Endodermal cell (in vitro differentiated cells): Measurements from ENCODE around the gene METTL24. TPM values are rescaled to one million over a fixed set of nuclear protein-coding genes. Genes with fewer than 3 reads are reported as not detected.

Source experiments
- DNase-seq: peaks from one replicate; pipeline ENCODE4 v3.0.0-alpha.2; 2017
- H3K27ac ChIP-seq: 2 replicates; pipeline ENCODE4 v1.5.1; 2013; ENCODE audit warnings: mild to moderate bottlenecking, low read depth, low read length, moderate library complexity
- H3K27me3 ChIP-seq: 2 replicates; pipeline ENCODE4 v1.6.1; 2013; ENCODE audit warnings: mild to moderate bottlenecking, low read length, moderate library complexity; ENCODE audit not compliant: insufficient read depth, control insufficient read depth, poor library complexity, severe bottlenecking
- H3K36me3 ChIP-seq: 2 replicates; pipeline ENCODE4 v1.7.0; 2013; ENCODE audit warnings: mild to moderate bottlenecking, low read length, moderate library complexity; ENCODE audit not compliant: control insufficient read depth, insufficient read depth
- H3K4me1 ChIP-seq: one replicate; pipeline ENCODE4 v1.7.0; 2013; ENCODE audit warnings: low read length; ENCODE audit not compliant: control insufficient read depth, insufficient read depth
- H3K4me3 ChIP-seq: 2 replicates; pipeline ENCODE4 v1.5.1; 2013; ENCODE audit warnings: mild to moderate bottlenecking, low read length, moderate library complexity
- H3K9ac ChIP-seq: 2 replicates; pipeline ENCODE4 v1.6.1; 2013; ENCODE audit warnings: mild to moderate bottlenecking, low read length, moderate library complexity; ENCODE audit not compliant: poor library complexity, severe bottlenecking; ENCODE audit errors: extremely low read depth
- H3K9me3 ChIP-seq: 2 replicates; pipeline ENCODE4 v1.6.1; 2013; ENCODE audit warnings: mild to moderate bottlenecking, low read length, moderate library complexity; ENCODE audit not compliant: control insufficient read depth
- H3K27ac Mint-ChIP-seq: 2 replicates; pipeline ENCODE4 v1.8.0; 2020; ENCODE audit warnings: mixed read lengths
- H3K27me3 Mint-ChIP-seq: 2 replicates; pipeline ENCODE4 v1.8.0; 2021; ENCODE audit warnings: mild to moderate bottlenecking, mixed read lengths; ENCODE audit not compliant: insufficient read depth
- H3K36me3 Mint-ChIP-seq: 2 replicates; pipeline ENCODE4 v1.8.0; 2020; ENCODE audit warnings: low read depth, mixed read lengths
- H3K4me1 Mint-ChIP-seq: 2 replicates; pipeline ENCODE4 v1.8.0; 2020; ENCODE audit warnings: mixed read lengths
- H3K4me3 Mint-ChIP-seq: 2 replicates; pipeline ENCODE4 v1.8.0; 2020; ENCODE audit warnings: mild to moderate bottlenecking, moderate library complexity, mixed read lengths
- H3K9me3 Mint-ChIP-seq: 2 replicates; pipeline ENCODE4 v1.8.0; 2020; ENCODE audit warnings: mild to moderate bottlenecking, mixed read lengths
- WGBS, 2 experiments: methylation state at CpG; one replicate each; pipeline versions ENCODE4 v1.1.5 to v1.1.7; 2013; ENCODE audit warnings: missing lambda C conversion rate in 2 of 2, mixed read lengths in 1 of 2; ENCODE audit not compliant: insufficient coverage in 1 of 2, insufficient read length in 1 of 2; 5-methylcytosine and 5-hydroxymethylcytosine counted together
- total RNA-seq, 2 donors: library from RNA; stranded (reverse); fragmentation: NEBNext Ultra II Directional in 1 of 2; extraction: Animal tissue kit (Norgen Biotek cat#: 25700) in 1 of 2; gene quantifications; 2 replicates in 1 of 2; 3 replicates in 1 of 2; pipeline ENCODE4 v1.2.1, GENCODE V29; 2021
- TF ChIP-seq, protein P1 (sequence below): fragments of 200-600 bp; sonication (generic); conservative IDR thresholded peaks from 2 replicates; pipeline ENCODE4 v1.5.0; 2021; ENCODE audit warnings: antibody characterized with exemption, mild to moderate bottlenecking

The METTL24 gene
- total RNA-seq, 2 donors from 2014 or later = 0.24 to 1.3 TPM

DNA sequence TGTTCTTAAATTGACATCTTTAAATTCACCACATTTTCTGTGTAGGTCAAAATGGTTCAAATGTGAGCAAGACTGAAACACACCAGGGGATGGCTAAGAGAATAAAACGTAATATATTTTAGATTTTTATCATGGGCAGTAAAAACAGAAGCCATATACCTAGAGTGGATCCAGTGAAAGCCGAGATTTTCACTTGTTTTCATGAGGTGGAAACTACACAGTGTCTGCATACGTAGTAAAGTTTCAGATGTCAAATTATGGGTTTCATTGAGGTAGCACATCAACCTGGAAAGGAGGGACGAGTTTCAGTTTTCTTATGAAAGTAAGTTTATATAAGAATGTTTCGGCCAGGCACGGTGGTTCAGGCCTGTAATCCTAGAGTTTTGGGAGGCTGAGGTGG is 25.9 kb downstream of the METTL24 start:
- Mint-ChIP-seq H3K4me3 (no peak overlapping the region), H3K27ac (peak overlapping the region; percentile 89), H3K27me3 (no peaks in the 10 kb centered on the region), H3K4me1 (peaks cover 47% of the 10 kb centered on the region), H3K36me3 (no peaks in the 10 kb centered on the region), H3K9me3 (no peaks in the 10 kb centered on the region)
- TF ChIP-seq, protein P1, sequence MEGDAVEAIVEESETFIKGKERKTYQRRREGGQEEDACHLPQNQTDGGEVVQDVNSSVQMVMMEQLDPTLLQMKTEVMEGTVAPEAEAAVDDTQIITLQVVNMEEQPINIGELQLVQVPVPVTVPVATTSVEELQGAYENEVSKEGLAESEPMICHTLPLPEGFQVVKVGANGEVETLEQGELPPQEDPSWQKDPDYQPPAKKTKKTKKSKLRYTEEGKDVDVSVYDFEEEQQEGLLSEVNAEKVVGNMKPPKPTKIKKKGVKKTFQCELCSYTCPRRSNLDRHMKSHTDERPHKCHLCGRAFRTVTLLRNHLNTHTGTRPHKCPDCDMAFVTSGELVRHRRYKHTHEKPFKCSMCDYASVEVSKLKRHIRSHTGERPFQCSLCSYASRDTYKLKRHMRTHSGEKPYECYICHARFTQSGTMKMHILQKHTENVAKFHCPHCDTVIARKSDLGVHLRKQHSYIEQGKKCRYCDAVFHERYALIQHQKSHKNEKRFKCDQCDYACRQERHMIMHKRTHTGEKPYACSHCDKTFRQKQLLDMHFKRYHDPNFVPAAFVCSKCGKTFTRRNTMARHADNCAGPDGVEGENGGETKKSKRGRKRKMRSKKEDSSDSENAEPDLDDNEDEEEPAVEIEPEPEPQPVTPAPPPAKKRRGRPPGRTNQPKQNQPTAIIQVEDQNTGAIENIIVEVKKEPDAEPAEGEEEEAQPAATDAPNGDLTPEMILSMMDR = no peak
- Histone ChIP-seq H3K9ac (no peak overlapping the region), H3K4me3 (no peak overlapping the region), H3K4me1 (peaks cover 22% of the 10 kb centered on the region), H3K27ac (no peak overlapping the region), H3K9me3 (no peaks in the 10 kb centered on the region), H3K27me3 (no peaks in the 10 kb centered on the region), H3K36me3 (no peaks in the 10 kb centered on the region)
- 91 to 96% methylated on average over 5 to 6 of the region's 6 CpGs for whole genome bisulfite sequencing, 2 experiments
- no peak for DNase-seq

DNA sequence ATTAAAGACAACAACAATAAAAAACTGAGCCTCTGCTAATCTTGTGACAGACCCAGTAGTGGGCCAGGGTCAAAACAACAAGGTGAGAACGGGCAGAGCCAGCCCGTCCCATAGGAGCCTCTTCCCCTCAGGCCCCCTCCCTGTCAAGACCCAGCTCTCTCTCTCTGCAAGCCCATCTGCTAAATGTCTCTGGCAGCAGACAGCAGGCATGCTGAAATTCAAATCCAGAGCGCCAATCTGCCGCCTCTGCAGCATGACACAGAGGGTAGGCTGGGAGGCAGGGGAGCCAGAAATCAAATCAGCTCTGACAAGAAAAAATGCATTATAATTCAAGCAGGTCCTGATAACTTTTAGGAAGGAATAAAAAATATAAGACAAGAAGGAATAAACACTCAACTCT is 26.3 kb downstream of the METTL24 start:
- no peaks in the 10 kb centered on the region for H3K9me3 ChIP-seq
- no peaks in the 10 kb centered on the region for H3K27me3 ChIP-seq
- TF ChIP-seq, protein P1 = no peak
- Mint-ChIP-seq H3K36me3 (no peaks in the 10 kb centered on the region), H3K4me1 (peaks cover 51% of the 10 kb centered on the region), H3K4me3 (no peak overlapping the region), H3K9me3 (no peaks in the 10 kb centered on the region), H3K27ac (peak overlapping the region; percentile 89), H3K27me3 (no peaks in the 10 kb centered on the region)
- no peak overlapping the region for H3K9ac ChIP-seq
- H3K4me1 ChIP-seq = peaks cover 25% of the 10 kb centered on the region
- no peaks in the 10 kb centered on the region for H3K36me3 ChIP-seq
- DNase-seq = peak; percentile 90
- H3K27ac ChIP-seq = no peak overlapping the region
- H3K4me3 ChIP-seq = no peak overlapping the region
- 7 to 21% methylated on average over 4 of the region's 4 CpGs for WGBS, 2 experiments

DNA sequence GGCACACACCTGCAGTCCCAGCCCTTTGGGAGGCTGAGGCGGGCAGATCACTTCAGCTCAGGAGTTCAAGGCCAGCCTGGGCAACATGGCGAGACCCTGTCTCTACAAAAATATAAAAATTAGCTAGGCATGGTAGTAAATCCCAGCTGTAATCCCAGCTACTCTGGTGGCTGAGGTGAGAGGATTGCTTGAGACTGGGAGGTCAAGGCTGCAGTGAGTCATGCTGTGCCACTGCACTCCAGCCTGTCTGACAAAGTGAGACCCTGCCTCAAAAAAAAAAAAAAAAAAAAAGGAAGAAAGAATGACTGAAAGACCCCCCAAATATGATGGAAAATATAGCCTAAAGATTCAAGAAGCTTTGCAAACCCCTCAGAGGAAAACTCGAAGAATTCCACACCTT is 26.8 kb downstream of the METTL24 start:
- H3K4me3 Mint-ChIP-seq = no peak overlapping the region
- no peaks in the 10 kb centered on the region for H3K36me3 Mint-ChIP-seq
- peak overlapping the region; percentile 89 for H3K27ac Mint-ChIP-seq
- Histone ChIP-seq H3K4me1 (peaks cover 27% of the 10 kb centered on the region), H3K36me3 (no peaks in the 10 kb centered on the region), H3K27ac (no peak overlapping the region), H3K27me3 (no peaks in the 10 kb centered on the region), H3K4me3 (no peak overlapping the region), H3K9me3 (no peaks in the 10 kb centered on the region), H3K9ac (no peak overlapping the region)
- DNase-seq = peak; percentile 65
- no peaks in the 10 kb centered on the region for H3K27me3 Mint-ChIP-seq
- no peaks in the 10 kb centered on the region for H3K9me3 Mint-ChIP-seq
- TF ChIP-seq, protein P1 = no peak
- 84 to 100% methylated on average over 1 to 3 of the region's 3 CpGs for WGBS, 2 experiments
- peaks cover 52% of the 10 kb centered on the region for H3K4me1 Mint-ChIP-seq
